Measurements from ENCODE around the gene ACBD6.

ACBD6 gene

GRCh38 chr1:180252638-180253536 lies 249.5 kb downstream of the ACBD6 start:
- Histone ChIP-seq H3K36me3 (no peaks in the 10 kb centered on the region), H3K27me3 (ENCODE audit: insufficient read depth, low read depth, severe bottlenecking) (no peaks in the 10 kb centered on the region), H3K9me3 (ENCODE audit: severe bottlenecking) (no peaks in the 10 kb centered on the region), H3K27ac (peak overlapping the region; percentile 95), H3K4me3 (ENCODE audit: low read depth, low read length) (no peak overlapping the region)
- TF ChIP-seq CTCF (IDR thresholded peaks at IDR 0.05; ENCODE audit: low read depth, low read length) = peak; percentile 96
- DNase-seq = peak; percentile 95

- TF ChIP-seq CTCF (IDR thresholded peaks at IDR 0.05; ENCODE audit: low read depth, low read length) = no peak
- no peaks in the 10 kb centered on the region for H3K9me3 ChIP-seq (ENCODE audit: severe bottlenecking)
- H3K27ac ChIP-seq = no peak overlapping the region
- no peaks in the 10 kb centered on the region for H3K27me3 ChIP-seq (ENCODE audit: insufficient read depth, low read depth, severe bottlenecking)
- DNase-seq = no peak
- H3K36me3 ChIP-seq = no peaks in the 10 kb centered on the region
- no peak overlapping the region for H3K4me3 ChIP-seq (ENCODE audit: low read depth, low read length)
These were observed 250.7 kb downstream of the ACBD6 start for GRCh38 chr1:180251526-180252305.

- TF ChIP-seq CTCF (IDR thresholded peaks at IDR 0.05; ENCODE audit: low read depth, low read length) = no peak
- H3K36me3 ChIP-seq = no peaks in the 10 kb centered on the region
- H3K4me3 ChIP-seq (ENCODE audit: low read depth, low read length) = no peak overlapping the region
- no peaks in the 10 kb centered on the region for H3K9me3 ChIP-seq (ENCODE audit: severe bottlenecking)
- no peaks in the 10 kb centered on the region for H3K27me3 ChIP-seq (ENCODE audit: insufficient read depth, low read depth, severe bottlenecking)
- H3K27ac ChIP-seq = no peak overlapping the region
- no peak for DNase-seq
These were observed 251.4 kb downstream of the ACBD6 start for GRCh38 chr1:180250883-180251509.

GRCh38 chr1:180250499-180250770 lies 251.9 kb downstream of the ACBD6 start:
- Histone ChIP-seq H3K27me3 (ENCODE audit: insufficient read depth, low read depth, severe bottlenecking) (no peaks in the 10 kb centered on the region), H3K36me3 (no peaks in the 10 kb centered on the region), H3K27ac (no peak overlapping the region), H3K9me3 (ENCODE audit: severe bottlenecking) (no peaks in the 10 kb centered on the region), H3K4me3 (ENCODE audit: low read depth, low read length) (no peak overlapping the region)
- no peak for DNase-seq
- no peak for TF ChIP-seq CTCF (IDR thresholded peaks at IDR 0.05; ENCODE audit: low read depth, low read length)

- TF ChIP-seq CTCF (IDR thresholded peaks at IDR 0.05; ENCODE audit: low read depth, low read length) = no peak
- Histone ChIP-seq H3K27ac (no peak overlapping the region; the same call in 1 of the 2 replicates), H3K36me3 (no peaks in the 10 kb centered on the region), H3K9me3 (ENCODE audit: severe bottlenecking) (no peaks in the 10 kb centered on the region), H3K27me3 (ENCODE audit: insufficient read depth, low read depth, severe bottlenecking) (no peaks in the 10 kb centered on the region), H3K4me3 (ENCODE audit: low read depth, low read length) (no peak overlapping the region)
- no peak for DNase-seq
These were observed 252.5 kb downstream of the ACBD6 start for GRCh38 chr1:180249725-180250498.

All from WERI-Rb-1 (cell line).